ENCODE results near the gene H2AZ1.

H2AZ1 gene

DNA sequence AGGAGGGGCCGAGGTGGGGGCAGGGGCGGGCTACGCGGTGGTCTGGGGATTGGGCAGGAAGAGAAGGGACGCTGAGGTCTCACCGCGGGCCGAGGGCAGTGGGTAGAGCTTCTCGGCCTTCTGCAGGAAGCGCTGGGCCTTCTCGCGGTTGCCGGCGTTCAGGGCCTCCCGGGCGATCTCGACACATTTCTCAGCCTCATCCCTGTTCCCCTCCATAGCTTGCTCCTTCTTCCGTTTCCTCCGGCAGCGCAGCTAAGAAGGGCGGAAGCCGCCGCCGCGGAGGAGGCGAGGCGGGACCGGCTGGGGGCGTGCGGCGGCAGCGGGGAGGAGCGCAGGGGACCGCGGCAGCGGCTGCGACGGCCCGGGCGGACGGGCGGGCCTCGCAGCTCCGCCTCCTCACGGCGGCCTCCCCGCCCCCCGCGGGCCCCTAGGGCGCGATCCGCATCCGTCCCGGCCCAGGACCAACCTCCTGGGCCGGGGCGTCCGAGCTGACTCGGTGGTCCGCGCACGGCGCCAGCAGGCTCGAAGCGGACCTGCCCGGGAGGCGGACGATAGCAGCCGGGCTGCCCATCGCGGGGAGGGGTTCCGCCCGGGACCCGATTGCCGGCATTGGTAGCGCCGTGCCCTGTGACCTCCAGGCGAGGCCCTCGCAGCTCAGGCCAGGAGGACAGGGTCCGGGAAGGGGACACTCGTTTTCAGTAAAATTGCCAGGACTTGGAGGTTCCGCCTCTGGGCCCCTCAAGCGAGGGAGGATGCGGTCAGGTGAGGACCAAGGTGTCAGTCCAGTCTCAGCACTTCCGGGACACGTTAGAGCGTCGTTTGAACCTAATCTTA lies 3.5 kb downstream of the H2AZ1 start, which contains the start of gene DNAJB14:
Gene DNAJB14, minus strand, starts transcription at position 263 of the 834 bp plus-strand sequence. Its CDS starts 47 bp downstream, at position 216.
- DNase-seq: peak in 57 of 58 donors; percentile 1 to 82 (median 54)

DNA sequence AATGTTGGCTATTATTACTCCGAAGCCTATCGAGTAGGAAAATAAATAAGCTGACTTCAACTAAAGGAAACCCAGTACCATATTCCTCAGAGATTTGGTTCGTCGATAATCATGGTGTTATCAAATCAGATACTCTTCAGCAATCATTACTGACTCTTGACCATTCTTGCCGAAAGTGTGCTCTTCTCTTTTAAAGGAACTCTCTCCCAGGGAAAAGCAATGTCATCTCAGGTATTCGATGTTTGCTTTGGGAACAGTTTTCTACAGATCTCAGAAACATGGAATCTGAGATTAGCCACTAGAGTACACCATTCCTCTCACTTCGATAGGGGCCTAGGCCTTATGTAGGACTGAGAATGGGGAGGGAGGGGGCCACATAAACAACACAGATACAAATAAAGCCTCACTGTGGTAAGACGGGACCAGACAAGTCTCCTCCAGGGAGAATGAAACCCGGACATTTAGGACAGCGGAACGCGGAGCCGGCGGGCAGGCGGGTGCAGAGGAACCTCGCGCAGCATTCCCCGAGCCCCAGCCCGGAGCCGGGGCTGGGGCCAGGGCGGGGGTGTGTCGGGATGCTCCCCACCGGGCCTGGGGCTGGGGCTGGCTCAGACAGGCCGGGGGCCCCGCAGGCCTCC lies 4.2 kb downstream of the H2AZ1 start:
- DNase-seq: peak in 33 of 58 donors; percentile 7 to 82 (median 49)

DNA sequence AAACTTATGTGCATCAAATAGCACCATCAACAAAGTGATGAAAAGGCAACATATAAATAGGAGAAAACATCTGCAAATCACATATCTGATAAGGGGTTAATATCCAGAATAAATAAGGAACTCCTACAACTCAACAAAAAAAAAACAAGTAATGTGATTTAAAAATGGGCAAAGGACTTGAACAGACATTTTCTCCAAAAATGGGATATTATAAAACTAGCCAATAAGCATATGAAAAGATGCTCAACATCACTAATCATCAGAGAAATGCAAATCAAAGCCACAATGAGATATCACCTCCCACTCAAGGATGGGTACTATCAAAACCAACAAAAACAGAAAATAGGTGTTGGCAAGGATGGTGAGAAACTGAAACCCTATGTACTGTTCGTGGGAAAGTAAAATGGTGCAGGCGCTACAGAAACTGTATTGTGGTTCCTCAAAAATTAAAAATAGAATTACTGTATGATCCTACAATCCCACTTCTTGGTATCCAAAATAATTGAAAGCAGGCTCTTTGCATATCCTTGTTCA lies 6.1 kb downstream of the H2AZ1 start:
- DNase-seq: no peak

DNA sequence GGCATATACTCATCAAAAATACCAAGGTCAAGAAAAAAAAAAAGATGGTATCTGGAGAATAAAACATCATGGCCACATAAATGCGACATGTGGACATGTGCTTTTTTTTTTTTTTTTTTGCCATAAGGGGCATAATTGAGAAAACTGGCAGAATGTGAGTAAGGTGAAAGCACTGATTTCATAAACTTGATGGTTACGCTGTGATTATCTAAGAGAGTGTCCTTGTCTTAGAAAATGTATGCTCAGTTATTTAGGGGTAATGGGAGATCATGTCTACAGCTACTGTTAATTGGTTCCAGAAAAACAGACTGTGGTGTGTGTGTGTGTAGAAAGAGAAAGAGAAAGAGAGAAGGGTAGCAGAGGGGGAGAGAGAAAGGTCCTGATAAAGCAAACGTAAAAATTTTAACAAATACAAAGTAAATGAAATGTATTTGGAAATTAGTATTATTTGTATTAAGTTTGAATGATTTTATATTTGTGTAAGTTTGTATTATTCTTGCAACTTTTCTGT lies 11.8 kb downstream of the H2AZ1 start:
- no peak for DNase-seq

DNA sequence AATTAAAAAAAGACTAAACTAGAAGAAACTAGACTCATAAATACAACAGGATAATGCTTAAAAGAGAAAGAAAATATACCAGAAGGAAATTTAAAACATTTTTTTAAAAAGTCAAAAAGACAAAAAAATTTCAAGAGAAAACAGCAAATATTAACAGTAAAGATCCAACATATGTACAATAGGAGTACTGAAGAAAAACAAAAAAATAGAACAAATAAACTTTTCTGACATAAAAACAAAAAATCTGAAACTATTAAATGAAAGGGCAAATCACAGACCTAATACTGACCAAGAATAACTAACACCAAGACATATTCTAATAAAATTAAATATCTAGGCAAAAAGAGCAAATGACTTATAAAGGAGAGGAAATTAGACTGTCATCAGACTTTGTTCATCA lies 15.2 kb downstream of the H2AZ1 start:
- DNase-seq: no peak

DNA sequence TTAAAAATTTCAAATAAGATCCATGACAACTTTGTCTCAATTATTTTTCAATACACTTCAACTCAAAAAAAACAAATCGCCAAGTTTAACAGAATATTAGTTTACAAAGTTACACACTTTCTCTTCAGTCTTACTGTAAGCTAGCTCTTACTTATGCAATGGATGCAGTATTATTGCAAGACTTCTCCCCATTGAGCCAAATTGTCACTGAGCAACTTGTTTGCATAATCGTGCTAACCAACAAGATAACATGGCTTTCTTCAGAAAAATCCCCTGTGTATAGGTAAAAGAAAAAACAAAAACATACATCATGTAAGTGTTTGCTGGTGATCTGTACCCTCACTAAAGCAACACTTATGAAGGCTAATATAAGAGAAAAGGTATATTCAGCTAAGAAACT lies 22.5 kb downstream of the H2AZ1 start:
- no peak for DNase-seq

DNA sequence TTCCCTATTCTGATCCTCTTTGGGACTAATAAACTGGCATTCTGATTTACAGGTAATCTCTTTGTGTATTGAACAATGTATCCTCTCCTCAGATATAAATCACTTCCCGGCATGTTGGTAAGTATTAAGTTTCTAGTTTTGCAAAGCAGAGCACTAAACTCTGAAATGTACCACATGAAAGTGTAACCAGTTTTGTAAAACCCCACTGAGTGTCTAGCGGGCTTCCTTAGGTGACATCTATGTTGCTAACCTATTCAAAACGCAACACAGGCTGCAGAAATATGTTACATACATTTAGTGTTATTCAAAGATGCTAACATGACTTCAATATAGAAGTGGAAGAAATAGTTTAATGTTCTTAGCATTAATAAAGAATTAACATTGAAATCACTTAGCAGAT lies 28.9 kb downstream of the H2AZ1 start:
- no peak for DNase-seq

DNA sequence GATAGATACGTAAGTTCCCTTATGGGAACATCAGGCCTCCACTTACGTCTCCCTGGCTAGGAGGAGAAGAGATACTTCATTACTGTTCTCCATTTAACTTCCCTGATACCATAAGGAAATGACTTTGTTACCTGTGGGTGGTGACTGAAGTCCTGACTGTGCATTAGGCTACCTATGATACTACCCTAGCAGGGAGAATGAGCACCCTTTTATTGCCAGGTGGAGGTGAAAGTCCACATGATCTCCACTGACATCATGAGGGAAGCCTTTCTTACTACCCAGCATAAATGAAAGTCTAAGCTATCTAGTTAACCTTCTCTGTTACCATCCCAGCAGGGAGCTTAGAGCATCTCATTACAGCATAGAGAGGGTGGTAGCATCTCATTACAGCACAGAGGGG lies 31.4 kb downstream of the H2AZ1 start:
- DNase-seq: no peak

DNA sequence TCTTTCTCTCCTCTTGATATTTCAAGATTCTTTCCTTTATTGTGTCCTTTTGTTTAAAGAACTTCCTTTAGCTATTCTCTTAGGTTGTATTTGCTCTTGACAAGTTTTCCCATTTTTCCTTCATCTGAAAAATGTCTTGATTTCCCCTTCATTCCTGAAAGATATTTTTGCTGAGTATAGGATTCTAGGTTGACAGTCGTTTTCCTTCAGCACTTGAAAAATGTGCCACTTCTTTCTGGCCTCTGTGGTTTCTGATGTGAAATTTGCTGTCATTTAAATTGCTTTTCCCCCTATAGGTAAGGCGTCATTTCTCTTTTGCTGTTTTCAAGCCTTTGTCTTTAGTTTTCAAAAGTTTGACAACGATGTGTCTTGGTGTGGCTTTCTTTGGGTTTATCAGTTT lies 32.5 kb downstream of the H2AZ1 start:
- DNase-seq: no peak

DNA sequence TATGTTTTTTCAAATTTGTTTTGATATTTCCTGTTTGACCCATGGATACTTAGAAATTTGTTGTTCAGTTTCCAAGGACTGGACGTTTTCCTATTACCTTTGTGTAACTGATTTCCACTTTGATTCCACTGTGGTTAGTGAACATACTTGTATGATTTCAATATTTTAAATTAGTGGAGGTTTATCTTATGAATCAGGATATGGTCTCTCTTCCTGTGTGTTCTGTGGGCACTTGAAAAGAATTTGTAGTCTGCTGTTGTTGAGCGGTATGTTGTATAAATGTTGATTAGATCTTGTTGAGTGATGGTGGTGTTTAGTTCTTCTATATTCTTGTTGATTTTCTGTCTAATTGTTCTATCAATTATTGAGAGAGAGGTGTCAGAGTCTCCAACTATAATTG lies 34.6 kb downstream of the H2AZ1 start:
- no peak for DNase-seq

Measured in anterior cingulate cortex (tissue), 58 donors.